Liver (tissue), 9 donors: ENCODE data around the gene RHO. TPM values are rescaled to one million over a fixed set of nuclear protein-coding genes. Genes with fewer than 3 reads are reported as not detected.

ENCODE experiments used
- DNase-seq: peaks from one replicate; pipeline ENCODE4 v3.0.0-alpha.2; 2017; ENCODE audit warnings: low spot score
- H3K27ac ChIP-seq, 2 donors: one replicate each; pipeline ENCODE4 v1.7.0; 2013; ENCODE audit warnings: inconsistent platforms in 2 of 2, low read length in 2 of 2, control low read depth in 1 of 2, low read depth in 1 of 2, mild to moderate bottlenecking in 1 of 2
- H3K27me3 ChIP-seq, 4 donors: one replicate each; pipeline versions ENCODE4 v1.6.1 to v1.7.0; 2013; ENCODE audit warnings: low read length in 3 of 4, inconsistent platforms in 1 of 4, mild to moderate bottlenecking in 1 of 4, moderate library complexity in 1 of 4; ENCODE audit not compliant: control insufficient read depth in 4 of 4, insufficient read depth in 4 of 4
- H3K36me3 ChIP-seq, 4 donors: one replicate each; pipeline versions ENCODE4 v1.6.1 to v1.7.0; 2013; ENCODE audit warnings: low read length in 3 of 4, mild to moderate bottlenecking in 3 of 4, low read depth in 1 of 4, moderate library complexity in 1 of 4; ENCODE audit not compliant: control insufficient read depth in 4 of 4, insufficient read depth in 3 of 4
- H3K4me1 ChIP-seq, 4 donors: one replicate each; pipeline versions ENCODE4 v1.6.1 to v1.7.0; 2013; ENCODE audit warnings: low read length in 3 of 4, mild to moderate bottlenecking in 3 of 4, moderate library complexity in 1 of 4; ENCODE audit not compliant: control insufficient read depth in 4 of 4, insufficient read depth in 4 of 4
- H3K4me3 ChIP-seq, 3 donors: one replicate each; pipeline versions ENCODE4 v1.6.1 to v1.7.0; 2013; ENCODE audit warnings: low read length in 3 of 3, control low read depth in 1 of 3, low read depth in 1 of 3, mild to moderate bottlenecking in 1 of 3
- H3K9ac ChIP-seq, 2 donors: one replicate each; pipeline ENCODE4 v1.7.0; 2013; ENCODE audit warnings: low read length in 2 of 2, mild to moderate bottlenecking in 2 of 2, moderate library complexity in 2 of 2, control low read depth in 1 of 2, low read depth in 1 of 2
- H3K9me3 ChIP-seq, 4 donors: one replicate each; pipeline versions ENCODE4 v1.6.1 to v1.7.0; 2013; ENCODE audit warnings: low read length in 3 of 4; ENCODE audit not compliant: control insufficient read depth in 4 of 4
- EGR1 ChIP-seq, 2 donors: IDR thresholded peaks; 2 replicates each; pipeline ENCODE4 v1.6.1; 2016 to 2018; ENCODE audit warnings: antibody characterized with exemption in 2 of 2, low read depth in 2 of 2
- FOXA1 ChIP-seq: IDR thresholded peaks from 2 replicates; pipeline ENCODE4 v1.6.1; 2016; ENCODE audit warnings: antibody characterized with exemption
- FOXA2 ChIP-seq: IDR thresholded peaks from 2 replicates; pipeline ENCODE4 v1.6.1; 2016; ENCODE audit warnings: antibody characterized with exemption
- GABPA ChIP-seq, 2 donors: IDR thresholded peaks in 1 of 2; conservative IDR thresholded peaks in 1 of 2; 2 replicates each; pipeline ENCODE4 v1.6.1; 2016; ENCODE audit warnings: antibody characterized with exemption in 2 of 2, mild to moderate bottlenecking in 1 of 2, moderate library complexity in 1 of 2
- HNF4A ChIP-seq, 2 donors: conservative IDR thresholded peaks; 2 replicates each; pipeline ENCODE4 v1.6.1; 2016; ENCODE audit warnings: antibody characterized with exemption in 2 of 2, mild to moderate bottlenecking in 2 of 2
- HNF4G ChIP-seq: IDR thresholded peaks from 2 replicates; pipeline ENCODE4 v1.6.1; 2016; ENCODE audit warnings: antibody characterized with exemption
- JUND ChIP-seq, 2 donors: IDR thresholded peaks; 2 replicates each; pipeline ENCODE4 v1.6.1; 2016; ENCODE audit warnings: antibody characterized with exemption in 2 of 2
- NR2F2 ChIP-seq: IDR thresholded peaks from 2 replicates; pipeline ENCODE4 v1.6.1; 2016; ENCODE audit warnings: antibody characterized with exemption
- RAD21 ChIP-seq, 2 donors: IDR thresholded peaks; 2 replicates each; pipeline ENCODE4 v1.6.1; 2016; ENCODE audit warnings: antibody characterized with exemption in 2 of 2, mild to moderate bottlenecking in 2 of 2
- RXRA ChIP-seq, 2 donors: IDR thresholded peaks; 2 replicates each; pipeline ENCODE4 v1.6.1; 2017 to 2018; ENCODE audit warnings: antibody characterized with exemption in 2 of 2, mild to moderate bottlenecking in 1 of 2
- SP1 ChIP-seq: IDR thresholded peaks from 2 replicates; pipeline ENCODE4 v1.6.1; 2018; ENCODE audit warnings: antibody characterized with exemption, mild to moderate bottlenecking
- TAF1 ChIP-seq: conservative IDR thresholded peaks from 2 replicates; pipeline ENCODE4 v1.6.1; 2016; ENCODE audit warnings: antibody characterized with exemption, mild to moderate bottlenecking
- YY1 ChIP-seq: IDR thresholded peaks from 2 replicates; pipeline ENCODE4 v1.6.1; 2016; ENCODE audit warnings: antibody characterized with exemption, mild to moderate bottlenecking
- WGBS: extraction: QIAGEN DNeasy Blood & Tissue Kit; methylation state at CpG from one replicate; pipeline ENCODE4 v1.1.7; 2013; 5-methylcytosine and 5-hydroxymethylcytosine counted together
- polyA plus RNA-seq, 2 donors: library from polyadenylated mRNA; stranded (reverse) in 1 of 2; unstranded in 1 of 2; fragments of 200-250 nt in 1 of 2; fragments of >200 nt in 1 of 2; fragmentation: Nextera tagmentation in 1 of 2; extraction: Ambion mirVana in 1 of 2; gene quantifications; one replicate each; pipeline versions ENCODE4 v1.2.1 to v1.2.3, GENCODE V29; 2013 to 2015
- total RNA-seq, 2 donors: library from RNA; depleted of rRNA; stranded (reverse); fragments of >200 nt; gene quantifications; one replicate each; pipeline ENCODE4 v1.2.3, GENCODE V29; 2014
- TF ChIP-seq, protein P1 (sequence below): IDR thresholded peaks from 2 replicates; pipeline ENCODE4 v1.6.1; 2016; ENCODE audit warnings: antibody characterized with exemption
- TF ChIP-seq, protein P2 (sequence below): IDR thresholded peaks from 2 replicates; pipeline ENCODE4 v1.6.1; 2016; ENCODE audit warnings: antibody characterized with exemption
- TF ChIP-seq, protein P3 (sequence below): IDR thresholded peaks from 2 replicates; pipeline ENCODE4 v1.6.1; 2016; ENCODE audit warnings: antibody characterized with exemption, mild to moderate bottlenecking
- TF ChIP-seq, protein P4 (sequence below): fragments of 150-350 bp; IDR thresholded peaks from 2 replicates; pipeline ENCODE4 v1.5.1; 2017; ENCODE audit warnings: improper control_type of control experiment, low read depth, low read length; ENCODE audit not compliant: missing input control
- TF ChIP-seq, protein P5 (sequence below): IDR thresholded peaks from 2 replicates; pipeline ENCODE4 v1.6.1; 2016; ENCODE audit warnings: antibody characterized with exemption
- donor health status: healthy.
- donor health status: healthy.
- donor health status: healthy.
- donor health status: healthy.
- donor health status: healthy.

The RHO gene
- total and polyA plus RNA-seq, 4 donors, result not detected

DNA sequence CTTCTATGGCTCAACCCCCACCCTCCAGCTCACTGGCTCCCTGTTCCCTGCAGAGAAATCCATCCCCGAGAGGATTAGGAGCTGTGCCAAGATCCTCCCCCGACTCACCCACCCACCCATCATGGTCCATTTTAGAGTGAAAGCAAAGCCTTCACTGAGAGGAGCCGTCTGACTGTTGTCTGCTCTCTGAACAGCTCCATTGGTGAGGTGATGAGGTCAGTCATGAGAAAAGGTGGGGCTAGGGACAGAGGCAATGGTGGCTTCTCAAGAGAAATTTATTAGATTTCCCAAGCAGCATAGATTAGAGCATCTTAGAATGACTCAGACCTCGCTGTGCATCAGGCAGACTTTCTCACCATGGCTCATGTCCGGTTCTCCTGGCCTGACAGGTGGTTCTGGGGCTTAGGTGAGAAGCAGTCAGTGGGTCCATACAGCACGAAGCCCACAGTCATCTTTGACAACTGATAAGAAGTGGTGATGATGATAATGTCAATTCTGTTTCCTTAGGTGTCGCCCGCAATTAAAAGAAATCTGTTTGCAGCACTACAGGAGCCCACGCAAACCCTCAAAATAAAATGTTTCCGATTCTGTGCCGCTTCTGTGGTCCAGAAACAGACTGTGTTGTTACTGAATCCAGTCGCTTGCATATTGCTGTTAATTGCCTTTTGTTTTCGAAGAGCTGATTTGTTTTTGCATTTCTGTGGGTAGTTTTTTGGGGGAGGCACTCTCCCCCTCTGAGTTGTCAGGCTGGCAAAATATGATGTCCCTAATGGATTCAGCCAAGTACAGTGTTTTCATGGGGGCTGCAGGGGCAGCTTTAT is 24.8 kb upstream of the RHO start:
- H3K4me1 ChIP-seq, result peaks cover 0 to 13% (median 7%) of the 10 kb centered on the region in 4 donors
- WGBS, result 95% methylated on average over 13 of the region's 13 CpGs
- no peak for TF ChIP-seq TAF1
- TF ChIP-seq HNF4G, result no peak
- TF ChIP-seq EGR1 (IDR thresholded peaks at IDR 0.05; ENCODE audit: low read depth in 2 of 2), result no peak
- no peak for TF ChIP-seq NR2F2
- TF ChIP-seq RXRA (IDR thresholded peaks at IDR 0.05), result no peak
- no peak for TF ChIP-seq YY1
- TF ChIP-seq, protein P1, sequence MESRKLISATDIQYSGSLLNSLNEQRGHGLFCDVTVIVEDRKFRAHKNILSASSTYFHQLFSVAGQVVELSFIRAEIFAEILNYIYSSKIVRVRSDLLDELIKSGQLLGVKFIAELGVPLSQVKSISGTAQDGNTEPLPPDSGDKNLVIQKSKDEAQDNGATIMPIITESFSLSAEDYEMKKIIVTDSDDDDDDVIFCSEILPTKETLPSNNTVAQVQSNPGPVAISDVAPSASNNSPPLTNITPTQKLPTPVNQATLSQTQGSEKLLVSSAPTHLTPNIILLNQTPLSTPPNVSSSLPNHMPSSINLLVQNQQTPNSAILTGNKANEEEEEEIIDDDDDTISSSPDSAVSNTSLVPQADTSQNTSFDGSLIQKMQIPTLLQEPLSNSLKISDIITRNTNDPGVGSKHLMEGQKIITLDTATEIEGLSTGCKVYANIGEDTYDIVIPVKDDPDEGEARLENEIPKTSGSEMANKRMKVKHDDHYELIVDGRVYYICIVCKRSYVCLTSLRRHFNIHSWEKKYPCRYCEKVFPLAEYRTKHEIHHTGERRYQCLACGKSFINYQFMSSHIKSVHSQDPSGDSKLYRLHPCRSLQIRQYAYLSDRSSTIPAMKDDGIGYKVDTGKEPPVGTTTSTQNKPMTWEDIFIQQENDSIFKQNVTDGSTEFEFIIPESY, result no peak
- TF ChIP-seq RAD21 (IDR thresholded peaks at IDR 0.05), result no peak
- TF ChIP-seq HNF4A (conservative IDR thresholded peaks at IDR 0.05), result no peak
- TF ChIP-seq, protein P2, sequence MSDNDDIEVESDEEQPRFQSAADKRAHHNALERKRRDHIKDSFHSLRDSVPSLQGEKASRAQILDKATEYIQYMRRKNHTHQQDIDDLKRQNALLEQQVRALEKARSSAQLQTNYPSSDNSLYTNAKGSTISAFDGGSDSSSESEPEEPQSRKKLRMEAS, result no peak
- TF ChIP-seq, protein P3, sequence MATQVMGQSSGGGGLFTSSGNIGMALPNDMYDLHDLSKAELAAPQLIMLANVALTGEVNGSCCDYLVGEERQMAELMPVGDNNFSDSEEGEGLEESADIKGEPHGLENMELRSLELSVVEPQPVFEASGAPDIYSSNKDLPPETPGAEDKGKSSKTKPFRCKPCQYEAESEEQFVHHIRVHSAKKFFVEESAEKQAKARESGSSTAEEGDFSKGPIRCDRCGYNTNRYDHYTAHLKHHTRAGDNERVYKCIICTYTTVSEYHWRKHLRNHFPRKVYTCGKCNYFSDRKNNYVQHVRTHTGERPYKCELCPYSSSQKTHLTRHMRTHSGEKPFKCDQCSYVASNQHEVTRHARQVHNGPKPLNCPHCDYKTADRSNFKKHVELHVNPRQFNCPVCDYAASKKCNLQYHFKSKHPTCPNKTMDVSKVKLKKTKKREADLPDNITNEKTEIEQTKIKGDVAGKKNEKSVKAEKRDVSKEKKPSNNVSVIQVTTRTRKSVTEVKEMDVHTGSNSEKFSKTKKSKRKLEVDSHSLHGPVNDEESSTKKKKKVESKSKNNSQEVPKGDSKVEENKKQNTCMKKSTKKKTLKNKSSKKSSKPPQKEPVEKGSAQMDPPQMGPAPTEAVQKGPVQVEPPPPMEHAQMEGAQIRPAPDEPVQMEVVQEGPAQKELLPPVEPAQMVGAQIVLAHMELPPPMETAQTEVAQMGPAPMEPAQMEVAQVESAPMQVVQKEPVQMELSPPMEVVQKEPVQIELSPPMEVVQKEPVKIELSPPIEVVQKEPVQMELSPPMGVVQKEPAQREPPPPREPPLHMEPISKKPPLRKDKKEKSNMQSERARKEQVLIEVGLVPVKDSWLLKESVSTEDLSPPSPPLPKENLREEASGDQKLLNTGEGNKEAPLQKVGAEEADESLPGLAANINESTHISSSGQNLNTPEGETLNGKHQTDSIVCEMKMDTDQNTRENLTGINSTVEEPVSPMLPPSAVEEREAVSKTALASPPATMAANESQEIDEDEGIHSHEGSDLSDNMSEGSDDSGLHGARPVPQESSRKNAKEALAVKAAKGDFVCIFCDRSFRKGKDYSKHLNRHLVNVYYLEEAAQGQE, result no peak
- no peak for TF ChIP-seq FOXA2
- no peak for TF ChIP-seq GABPA (IDR thresholded peaks at IDR 0.05 in 1 of 2, conservative IDR thresholded peaks at IDR 0.05 in 1 of 2)
- TF ChIP-seq, protein P4, sequence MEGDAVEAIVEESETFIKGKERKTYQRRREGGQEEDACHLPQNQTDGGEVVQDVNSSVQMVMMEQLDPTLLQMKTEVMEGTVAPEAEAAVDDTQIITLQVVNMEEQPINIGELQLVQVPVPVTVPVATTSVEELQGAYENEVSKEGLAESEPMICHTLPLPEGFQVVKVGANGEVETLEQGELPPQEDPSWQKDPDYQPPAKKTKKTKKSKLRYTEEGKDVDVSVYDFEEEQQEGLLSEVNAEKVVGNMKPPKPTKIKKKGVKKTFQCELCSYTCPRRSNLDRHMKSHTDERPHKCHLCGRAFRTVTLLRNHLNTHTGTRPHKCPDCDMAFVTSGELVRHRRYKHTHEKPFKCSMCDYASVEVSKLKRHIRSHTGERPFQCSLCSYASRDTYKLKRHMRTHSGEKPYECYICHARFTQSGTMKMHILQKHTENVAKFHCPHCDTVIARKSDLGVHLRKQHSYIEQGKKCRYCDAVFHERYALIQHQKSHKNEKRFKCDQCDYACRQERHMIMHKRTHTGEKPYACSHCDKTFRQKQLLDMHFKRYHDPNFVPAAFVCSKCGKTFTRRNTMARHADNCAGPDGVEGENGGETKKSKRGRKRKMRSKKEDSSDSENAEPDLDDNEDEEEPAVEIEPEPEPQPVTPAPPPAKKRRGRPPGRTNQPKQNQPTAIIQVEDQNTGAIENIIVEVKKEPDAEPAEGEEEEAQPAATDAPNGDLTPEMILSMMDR, result no peak
- TF ChIP-seq JUND (IDR thresholded peaks at IDR 0.05), result no peak
- TF ChIP-seq, protein P5, sequence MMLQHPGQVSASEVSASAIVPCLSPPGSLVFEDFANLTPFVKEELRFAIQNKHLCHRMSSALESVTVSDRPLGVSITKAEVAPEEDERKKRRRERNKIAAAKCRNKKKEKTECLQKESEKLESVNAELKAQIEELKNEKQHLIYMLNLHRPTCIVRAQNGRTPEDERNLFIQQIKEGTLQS, result no peak
- no peak for TF ChIP-seq FOXA1
- TF ChIP-seq SP1, result no peak
- H3K27ac ChIP-seq, result no peak overlapping the region
- DNase-seq, result no peak
- H3K4me3 ChIP-seq, result no peak overlapping the region
- no peaks in the 10 kb centered on the region for H3K27me3 ChIP-seq
- H3K36me3 ChIP-seq, result peaks cover 0 to 23% (median 7%) of the 10 kb centered on the region in 4 donors
- no peak overlapping the region for H3K9ac ChIP-seq
- H3K9me3 ChIP-seq, result no peaks in the 10 kb centered on the region
